ENCODE measurements around the gene RPL36. TPM values are rescaled to one million over a fixed set of nuclear protein-coding genes. Genes with fewer than 3 reads are reported as not detected.

The RPL36 gene
- total and polyA plus RNA-seq, 8 donors, result 606 to 1,150 (median 818) TPM

- H3K27ac ChIP-seq, result no peak overlapping the region
- H3K9me3 ChIP-seq, result no peaks in the 10 kb centered on the region
- DNase-seq (peak in 1 of 4 donors; percentile 71), ATAC-seq (no peak)
- intact Hi-C loops (cut with DNase I), result no loop called here
- TF ChIP-seq, protein P1, sequence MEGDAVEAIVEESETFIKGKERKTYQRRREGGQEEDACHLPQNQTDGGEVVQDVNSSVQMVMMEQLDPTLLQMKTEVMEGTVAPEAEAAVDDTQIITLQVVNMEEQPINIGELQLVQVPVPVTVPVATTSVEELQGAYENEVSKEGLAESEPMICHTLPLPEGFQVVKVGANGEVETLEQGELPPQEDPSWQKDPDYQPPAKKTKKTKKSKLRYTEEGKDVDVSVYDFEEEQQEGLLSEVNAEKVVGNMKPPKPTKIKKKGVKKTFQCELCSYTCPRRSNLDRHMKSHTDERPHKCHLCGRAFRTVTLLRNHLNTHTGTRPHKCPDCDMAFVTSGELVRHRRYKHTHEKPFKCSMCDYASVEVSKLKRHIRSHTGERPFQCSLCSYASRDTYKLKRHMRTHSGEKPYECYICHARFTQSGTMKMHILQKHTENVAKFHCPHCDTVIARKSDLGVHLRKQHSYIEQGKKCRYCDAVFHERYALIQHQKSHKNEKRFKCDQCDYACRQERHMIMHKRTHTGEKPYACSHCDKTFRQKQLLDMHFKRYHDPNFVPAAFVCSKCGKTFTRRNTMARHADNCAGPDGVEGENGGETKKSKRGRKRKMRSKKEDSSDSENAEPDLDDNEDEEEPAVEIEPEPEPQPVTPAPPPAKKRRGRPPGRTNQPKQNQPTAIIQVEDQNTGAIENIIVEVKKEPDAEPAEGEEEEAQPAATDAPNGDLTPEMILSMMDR (IDR thresholded peaks at IDR 0.05), result no peak
- H3K4me3 ChIP-seq, result no peak overlapping the region
- H3K36me3 ChIP-seq, result peaks cover 0 to 99% of the 10 kb centered on the region in 2 donors
- H3K4me1 ChIP-seq, result no peaks in the 10 kb centered on the region
- H3K27me3 ChIP-seq, result no peaks in the 10 kb centered on the region
Observed at GRCh38 chr19:5707576-5708575, 17.8 kb downstream of the RPL36 start.

DNA sequence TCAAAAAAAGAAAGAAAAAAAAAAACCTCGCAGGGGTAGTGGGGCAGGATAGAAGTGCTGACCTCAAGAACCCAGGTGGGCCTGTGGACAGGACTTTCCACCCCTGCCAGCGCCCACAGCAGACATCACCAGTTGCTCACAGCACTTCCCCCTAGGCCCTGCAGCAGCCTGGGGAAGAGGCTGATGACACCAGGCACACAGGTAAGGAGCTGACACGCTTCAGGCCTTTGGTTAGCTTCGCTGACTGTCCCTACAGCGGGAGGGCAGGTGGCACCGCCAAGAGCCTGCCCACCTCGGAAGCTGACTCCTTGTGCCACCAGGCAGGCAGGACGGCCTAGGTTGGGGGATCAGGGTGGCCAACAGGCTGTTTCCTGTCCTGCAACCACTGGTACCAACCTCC is 20.9 kb downstream of the RPL36 start:
- ATAC-seq (no peak), DNase-seq (peak in 1 of 4 donors; percentile 29)
- no peaks in the 10 kb centered on the region for H3K4me1 ChIP-seq
- no peaks in the 10 kb centered on the region for H3K9me3 ChIP-seq
- H3K27ac ChIP-seq, result no peak overlapping the region
- TF ChIP-seq, protein P1 (IDR thresholded peaks at IDR 0.05), result no peak
- H3K36me3 ChIP-seq, result peaks cover 0 to 84% of the 10 kb centered on the region in 2 donors
- no peak overlapping the region for H3K4me3 ChIP-seq
- H3K27me3 ChIP-seq, result no peaks in the 10 kb centered on the region
- intact Hi-C loops (cut with DNase I), result no loop called here

DNA sequence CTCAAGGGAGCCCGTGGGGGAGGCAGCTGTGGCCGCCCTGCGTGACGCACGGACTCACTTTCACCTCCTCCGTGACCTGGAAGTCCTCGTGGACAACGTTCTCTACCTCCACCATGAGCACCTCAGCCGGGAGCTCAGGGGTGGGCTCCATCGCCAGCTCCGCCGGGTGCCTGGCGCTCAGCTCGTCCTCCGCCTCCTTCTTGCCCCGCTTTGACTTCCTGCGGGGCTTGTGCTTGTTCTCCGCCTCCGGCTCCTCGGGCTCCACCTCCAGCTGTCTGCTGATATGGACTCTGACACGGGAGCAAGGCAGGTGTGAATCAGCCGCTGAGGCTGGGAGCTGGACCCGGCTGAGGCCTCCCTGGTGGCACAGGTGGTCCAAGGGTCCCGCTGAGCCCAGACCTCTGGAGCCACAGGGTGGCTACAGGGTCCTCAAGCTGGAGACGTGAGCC is 21.6 kb downstream of the RPL36 start:
- intact Hi-C loops (cut with DNase I), result no loop called here
- DNase-seq, result peak in 1 of 4 donors; percentile 68
- H3K4me3 ChIP-seq, result no peak overlapping the region

DNA sequence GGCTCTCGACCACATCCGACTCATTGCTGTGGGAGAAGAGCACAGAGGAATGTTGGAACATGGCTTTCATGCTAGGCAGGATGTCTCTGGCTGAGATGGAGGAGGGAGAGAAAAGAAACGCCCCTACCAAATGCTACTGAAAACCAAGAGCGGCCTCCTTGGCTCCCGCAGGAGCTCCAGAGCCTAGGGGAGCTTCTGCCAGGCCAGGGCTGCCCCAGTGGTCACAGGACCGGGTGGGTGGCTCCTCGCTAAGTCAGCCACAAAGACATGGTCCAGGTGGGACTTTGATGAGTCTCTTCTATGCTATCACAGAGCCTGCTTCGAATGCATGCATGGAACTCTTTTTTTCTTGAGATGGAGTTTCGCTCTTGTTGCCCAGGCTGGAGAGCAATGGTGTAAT is 23.1 kb downstream of the RPL36 start:
- Histone ChIP-seq H3K27ac (no peak overlapping the region), H3K9me3 (no peaks in the 10 kb centered on the region), H3K27me3 (no peaks in the 10 kb centered on the region), H3K36me3 (peaks cover 0 to 71% of the 10 kb centered on the region in 2 donors), H3K4me3 (no peak overlapping the region), H3K4me1 (peaks cover 3 to 18% of the 10 kb centered on the region in 2 donors)
- ATAC-seq (no peak), DNase-seq (peak in 1 of 4 donors; percentile 40)
- intact Hi-C loops (cut with DNase I), result no loop called here
- TF ChIP-seq, protein P1 (IDR thresholded peaks at IDR 0.05), result no peak

More for the DNA sequence above, 21.6 kb downstream of the RPL36 start:
- ATAC-seq, result no peak
- Histone ChIP-seq H3K4me1 (peaks cover 0 to 6% of the 10 kb centered on the region in 2 donors), H3K27me3 (no peaks in the 10 kb centered on the region), H3K36me3 (peaks cover 0 to 77% of the 10 kb centered on the region in 2 donors), H3K9me3 (no peaks in the 10 kb centered on the region), H3K27ac (no peak overlapping the region)
- TF ChIP-seq, protein P1 (IDR thresholded peaks at IDR 0.05), result no peak

DNA sequence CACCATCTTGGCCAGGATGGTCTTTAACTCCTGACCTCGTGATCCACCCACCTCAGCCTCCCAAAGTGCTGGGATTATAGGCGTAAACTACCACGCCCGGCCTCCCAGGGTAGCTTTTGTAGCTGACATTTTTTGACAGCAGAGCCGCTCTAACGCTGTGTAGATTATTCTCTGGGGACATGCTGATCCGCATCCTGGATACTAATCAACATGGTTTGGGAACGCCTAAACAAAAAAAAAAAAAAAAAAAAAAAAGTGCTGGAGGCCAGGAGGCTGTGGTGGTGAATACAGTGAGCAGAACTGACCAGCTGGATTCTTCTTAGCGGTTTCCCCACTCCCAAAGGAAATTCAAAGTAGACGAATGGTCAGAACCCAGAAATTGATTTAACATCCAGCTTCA is 24.7 kb downstream of the RPL36 start:
- Histone ChIP-seq H3K4me3 (no peak overlapping the region), H3K27me3 (no peaks in the 10 kb centered on the region), H3K9me3 (no peaks in the 10 kb centered on the region), H3K4me1 (peaks cover 13 to 30% of the 10 kb centered on the region in 2 donors), H3K36me3 (peaks cover 0 to 55% of the 10 kb centered on the region in 2 donors), H3K27ac (no peak overlapping the region)
- DNase-seq (no peak), ATAC-seq (no peak)
- intact Hi-C loops (cut with DNase I), result no loop called here
- TF ChIP-seq, protein P1 (IDR thresholded peaks at IDR 0.05), result no peak

Data from left lung (tissue), 10 donors.